ENCODE measurements around the gene FRG2. TPM values are rescaled to one million over a fixed set of nuclear protein-coding genes. Genes with fewer than 3 reads are reported as not detected.
"Not testable (repeated sequence)": the region's sequence is repeated elsewhere in the genome, so short reads cannot be mapped to it uniquely, and the experiment has no call there.

FRG2 gene
- polyA plus RNA-seq, 2 of the 4 experiments (the other 2 are of a cell fraction) = not detected

DNA sequence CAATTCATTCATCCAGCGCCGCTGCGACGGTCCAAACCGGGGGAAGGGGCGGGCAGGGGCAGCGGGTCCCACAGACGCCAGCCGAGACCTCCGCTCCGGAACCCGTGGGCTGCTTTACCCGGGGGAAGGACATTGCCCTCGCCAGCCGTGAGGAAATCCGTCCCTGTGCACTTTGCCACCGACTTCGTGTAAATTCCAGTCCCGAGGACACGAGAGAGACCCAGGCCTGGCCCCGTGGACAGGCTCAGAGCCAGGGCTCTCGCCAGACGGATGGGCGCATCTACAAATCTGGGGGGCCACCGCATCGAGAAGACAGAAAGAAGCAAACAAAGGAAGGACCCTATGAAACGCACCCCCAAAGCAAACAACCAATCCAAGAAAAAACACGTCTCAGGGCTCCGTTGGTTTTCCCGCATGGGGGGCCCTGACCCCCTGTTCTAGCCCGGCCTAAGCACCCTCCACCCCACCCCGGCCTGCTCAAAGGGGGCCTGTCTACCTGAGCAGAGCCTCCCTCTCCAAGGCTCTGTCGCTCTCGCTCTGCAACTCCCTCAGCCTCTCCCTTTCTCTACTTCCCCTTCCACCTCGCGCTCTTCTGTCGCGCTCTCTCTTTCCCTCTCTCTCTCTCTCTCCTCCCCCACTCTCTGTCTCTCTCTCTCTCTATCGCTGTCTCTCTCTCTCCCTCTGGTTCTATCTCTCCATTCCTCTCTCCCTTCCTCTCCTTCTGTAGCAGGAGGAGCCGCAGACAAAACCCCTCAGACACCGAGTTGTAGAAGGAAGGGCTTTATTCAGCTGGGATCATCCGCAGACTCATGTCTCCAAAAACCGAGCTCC, 11.3 kb downstream of the FRG2 start:
- CTCF ChIA-PET = no interaction called here
- no peak for FAIRE-seq
- Histone ChIP-seq H3K4me1 (no peaks in the 10 kb centered on the region), H3K4me3 (no peak overlapping the region), H3K27ac (no peak overlapping the region), H3K9me3 (no peaks in the 10 kb centered on the region), H3K4me2 (no peak overlapping the region)
- POLR2A ChIA-PET = no interaction called here
- TF ChIP-seq MAFK (IDR thresholded peaks at IDR 0.05; ENCODE audit: partially characterized antibody) = no peak
- TF ChIP-seq TP53 (CRISPR knock-in tag; IDR thresholded peaks at IDR 0.05) = no peak
- TF ChIP-seq CBX8 (IDR thresholded peaks at IDR 0.05) = no peak
- no peak for TF ChIP-seq MAZ (IDR thresholded peaks at IDR 0.05; ENCODE audit: borderline replicate concordance, low read depth, low read length)
- TF ChIP-seq HOXA7 (CRISPR knock-in tag; IDR thresholded peaks at IDR 0.05) = no peak
- no peak for TF ChIP-seq RAD21 (conservative IDR thresholded peaks at IDR 0.05 in 1 of 2, IDR thresholded peaks at IDR 0.05 in 1 of 2)
- no peak for TF ChIP-seq FOXS1 (CRISPR knock-in tag; IDR thresholded peaks at IDR 0.05)
- no peak for TF ChIP-seq RARB (CRISPR knock-in tag; IDR thresholded peaks at IDR 0.05)
- ATAC-seq = no peak
- WGBS (ENCODE audit: missing lambda C conversion rate) = 81% methylated on average over 21 of the region's 43 CpGs
- DNase-seq (ENCODE audit: low read depth in 1 of 2, low spot score in 1 of 2) = no peak

DNA sequence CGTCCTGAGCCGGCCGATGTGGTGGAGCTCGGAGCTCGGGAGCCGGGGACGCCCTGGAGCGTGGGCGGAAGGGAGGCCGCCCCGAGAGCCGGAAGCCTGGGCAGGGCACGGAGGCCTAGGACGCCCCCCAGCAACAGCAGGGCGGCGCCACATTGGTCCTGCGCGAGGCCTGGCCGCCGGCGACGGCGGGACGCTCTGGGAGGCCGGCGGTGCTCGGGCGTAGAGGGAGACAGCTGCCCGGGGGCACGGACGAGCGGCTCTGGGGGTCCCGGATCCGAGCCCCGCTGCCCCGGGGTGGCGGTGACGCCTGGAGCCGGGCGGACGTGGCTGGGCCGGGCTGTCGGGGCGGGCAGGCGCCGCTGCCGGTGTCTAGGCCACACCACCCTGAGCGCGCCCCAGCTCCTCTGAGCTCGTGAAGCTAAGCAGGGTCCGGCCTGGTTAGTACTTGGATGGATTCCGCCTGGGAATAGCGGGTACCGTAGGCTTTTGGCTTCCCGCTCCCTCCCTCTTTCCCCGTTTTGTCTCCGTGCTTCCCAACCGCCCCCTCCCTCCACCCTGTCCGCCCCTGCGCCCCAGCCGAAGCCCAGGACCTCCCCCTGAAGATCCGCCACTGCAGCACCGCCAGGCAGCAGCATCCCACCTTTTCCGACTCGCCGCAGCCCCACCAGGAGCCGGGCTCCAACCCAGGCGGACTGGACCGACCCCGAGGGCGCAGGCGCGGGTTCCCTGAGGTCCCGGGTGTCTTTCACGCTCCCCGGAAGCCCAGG, 12.1 kb downstream of the FRG2 start:
- TF ChIP-seq TFCP2L1 (CRISPR knock-in tag; IDR thresholded peaks at IDR 0.05) (no peak), KDM1A (IDR thresholded peaks at IDR 0.05; ENCODE audit: low read depth) (no peak), CHD2 (IDR thresholded peaks at IDR 0.05; ENCODE audit: low read length, partially characterized antibody) (no peak)
- H3K9me3 ChIP-seq = no peaks in the 10 kb centered on the region
- 60% methylated on average over 36 of the region's 76 CpGs for WGBS (ENCODE audit: missing lambda C conversion rate)
- POLR2A ChIA-PET = no interaction called here
- peak overlapping the region; percentile 36 for H3K4me2 ChIP-seq
- H3K4me1 ChIP-seq = no peaks in the 10 kb centered on the region
- H3K4me3 ChIP-seq = peak overlapping the region; percentile 18; the same call in 1 of the 3 replicates
- peak; percentile 72 to 78; a peak in 5 of 6 replicates for ATAC-seq
- no peak for FAIRE-seq
- H3K27ac ChIP-seq = peak overlapping the region; percentile 48 to 81; a peak in 4 of 6 replicates
- no peak for DNase-seq (ENCODE audit: low read depth in 1 of 2, low spot score in 1 of 2)
- CTCF ChIA-PET = interaction anchor here (1.7 kb wide), 1 partner anchor 41 kb away, joined by 3 read pairs; no protein-coding TSS in a partner anchor

DNA sequence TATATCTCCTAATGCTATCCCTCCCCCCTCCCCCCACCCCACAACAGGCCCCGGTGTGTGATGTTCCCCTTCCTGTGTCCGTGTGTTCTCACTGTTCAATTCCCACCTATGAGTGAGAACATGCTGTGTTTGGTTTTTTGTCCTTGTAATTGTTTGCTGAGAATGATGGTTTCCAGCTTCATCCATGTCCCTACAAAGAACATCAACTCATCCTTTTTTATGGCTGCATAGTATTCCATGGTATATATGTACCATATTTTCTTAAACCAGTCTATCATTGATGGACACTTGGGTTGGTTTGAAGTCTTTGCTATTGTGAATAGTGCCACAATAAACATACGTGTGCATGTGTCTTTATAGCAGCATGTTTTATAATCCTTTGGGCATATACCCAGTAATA, 37.1 kb downstream of the FRG2 start:
- H3K4me1 ChIP-seq; FAIRE-seq; DNase-seq (ENCODE audit: low read depth in 1 of 2, low spot score in 1 of 2); H3K4me3 ChIP-seq; ATAC-seq; H3K4me2 ChIP-seq; POLR2A ChIA-PET; H3K9me3 ChIP-seq; CTCF ChIA-PET; H3K27ac ChIP-seq: not testable (repeated sequence)
- 34% methylated on average over 2 of the region's 3 CpGs for WGBS (ENCODE audit: missing lambda C conversion rate)

DNA sequence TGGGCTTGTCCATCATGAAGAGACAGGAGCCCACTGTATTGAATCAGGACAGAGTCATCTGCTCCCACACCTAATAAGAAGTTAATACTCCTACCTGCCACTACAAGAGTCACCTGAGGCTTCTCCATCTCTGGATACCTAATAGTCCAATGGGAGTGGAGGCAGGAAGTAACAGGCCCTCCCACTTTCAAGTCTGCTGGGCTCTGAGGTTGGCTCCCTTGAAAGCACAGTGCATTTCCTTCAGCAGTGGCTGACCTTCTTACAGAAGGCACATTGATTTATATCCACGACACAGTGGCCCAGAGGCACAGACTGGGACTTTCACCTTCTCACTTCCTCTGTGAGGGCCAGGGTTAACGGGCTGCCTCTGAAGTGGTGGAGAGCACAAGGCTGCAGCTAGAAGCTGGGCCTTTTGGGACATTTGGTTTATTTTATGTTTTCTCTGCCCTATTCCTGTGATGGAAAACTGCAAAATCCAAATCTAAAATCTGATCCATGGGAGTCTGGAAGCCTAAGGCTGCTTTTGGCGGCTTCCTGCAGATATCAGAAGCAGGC, 38.1 kb downstream of the FRG2 start:
- ChIA-PET CTCF (no interaction called here), POLR2A (no interaction called here)
- no peaks in the 10 kb centered on the region for H3K9me3 ChIP-seq
- no peaks in the 10 kb centered on the region for H3K4me1 ChIP-seq
- H3K4me3 ChIP-seq = no peak overlapping the region
- FAIRE-seq (no peak), DNase-seq (ENCODE audit: low read depth in 1 of 2, low spot score in 1 of 2) (no peak), ATAC-seq (no peak)
- 24% methylated on average over 3 of the region's 3 CpGs for WGBS (ENCODE audit: missing lambda C conversion rate)
- no peak overlapping the region for H3K27ac ChIP-seq
- H3K4me2 ChIP-seq = no peak overlapping the region
- TF ChIP-seq RARB (CRISPR knock-in tag; IDR thresholded peaks at IDR 0.05) (no peak), CEBPB (IDR thresholded peaks at IDR 0.05) (no peak), TP53 (CRISPR knock-in tag; IDR thresholded peaks at IDR 0.05) (no peak), RFX5 (IDR thresholded peaks at IDR 0.05) (no peak), SMC3 (IDR thresholded peaks at IDR 0.05) (no peak), RNF2 (IDR thresholded peaks at IDR 0.05; ENCODE audit: borderline replicate concordance, low read depth) (no peak), ZNF302 (CRISPR knock-in tag; IDR thresholded peaks at IDR 0.05) (no peak), HOXB5 (CRISPR knock-in tag; IDR thresholded peaks at IDR 0.05) (no peak), NPAS2 (CRISPR knock-in tag; IDR thresholded peaks at IDR 0.05; ENCODE audit: borderline replicate concordance) (no peak), ESRRA (IDR thresholded peaks at IDR 0.05; ENCODE audit: borderline replicate concordance, low read length) (no peak), CHD4 (IDR thresholded peaks at IDR 0.05; ENCODE audit: borderline replicate concordance) (no peak), POLR2A (IDR thresholded peaks at IDR 0.05; ENCODE audit: low read length) (no peak)
- TF ChIP-seq, protein P1, sequence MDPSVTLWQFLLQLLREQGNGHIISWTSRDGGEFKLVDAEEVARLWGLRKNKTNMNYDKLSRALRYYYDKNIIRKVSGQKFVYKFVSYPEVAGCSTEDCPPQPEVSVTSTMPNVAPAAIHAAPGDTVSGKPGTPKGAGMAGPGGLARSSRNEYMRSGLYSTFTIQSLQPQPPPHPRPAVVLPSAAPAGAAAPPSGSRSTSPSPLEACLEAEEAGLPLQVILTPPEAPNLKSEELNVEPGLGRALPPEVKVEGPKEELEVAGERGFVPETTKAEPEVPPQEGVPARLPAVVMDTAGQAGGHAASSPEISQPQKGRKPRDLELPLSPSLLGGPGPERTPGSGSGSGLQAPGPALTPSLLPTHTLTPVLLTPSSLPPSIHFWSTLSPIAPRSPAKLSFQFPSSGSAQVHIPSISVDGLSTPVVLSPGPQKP (IDR thresholded peaks at IDR 0.05; ENCODE audit: low read depth, low read length) = no peak
- TF ChIP-seq, protein P2, sequence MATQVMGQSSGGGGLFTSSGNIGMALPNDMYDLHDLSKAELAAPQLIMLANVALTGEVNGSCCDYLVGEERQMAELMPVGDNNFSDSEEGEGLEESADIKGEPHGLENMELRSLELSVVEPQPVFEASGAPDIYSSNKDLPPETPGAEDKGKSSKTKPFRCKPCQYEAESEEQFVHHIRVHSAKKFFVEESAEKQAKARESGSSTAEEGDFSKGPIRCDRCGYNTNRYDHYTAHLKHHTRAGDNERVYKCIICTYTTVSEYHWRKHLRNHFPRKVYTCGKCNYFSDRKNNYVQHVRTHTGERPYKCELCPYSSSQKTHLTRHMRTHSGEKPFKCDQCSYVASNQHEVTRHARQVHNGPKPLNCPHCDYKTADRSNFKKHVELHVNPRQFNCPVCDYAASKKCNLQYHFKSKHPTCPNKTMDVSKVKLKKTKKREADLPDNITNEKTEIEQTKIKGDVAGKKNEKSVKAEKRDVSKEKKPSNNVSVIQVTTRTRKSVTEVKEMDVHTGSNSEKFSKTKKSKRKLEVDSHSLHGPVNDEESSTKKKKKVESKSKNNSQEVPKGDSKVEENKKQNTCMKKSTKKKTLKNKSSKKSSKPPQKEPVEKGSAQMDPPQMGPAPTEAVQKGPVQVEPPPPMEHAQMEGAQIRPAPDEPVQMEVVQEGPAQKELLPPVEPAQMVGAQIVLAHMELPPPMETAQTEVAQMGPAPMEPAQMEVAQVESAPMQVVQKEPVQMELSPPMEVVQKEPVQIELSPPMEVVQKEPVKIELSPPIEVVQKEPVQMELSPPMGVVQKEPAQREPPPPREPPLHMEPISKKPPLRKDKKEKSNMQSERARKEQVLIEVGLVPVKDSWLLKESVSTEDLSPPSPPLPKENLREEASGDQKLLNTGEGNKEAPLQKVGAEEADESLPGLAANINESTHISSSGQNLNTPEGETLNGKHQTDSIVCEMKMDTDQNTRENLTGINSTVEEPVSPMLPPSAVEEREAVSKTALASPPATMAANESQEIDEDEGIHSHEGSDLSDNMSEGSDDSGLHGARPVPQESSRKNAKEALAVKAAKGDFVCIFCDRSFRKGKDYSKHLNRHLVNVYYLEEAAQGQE (IDR thresholded peaks at IDR 0.05) = no peak
- TF ChIP-seq, protein P3, sequence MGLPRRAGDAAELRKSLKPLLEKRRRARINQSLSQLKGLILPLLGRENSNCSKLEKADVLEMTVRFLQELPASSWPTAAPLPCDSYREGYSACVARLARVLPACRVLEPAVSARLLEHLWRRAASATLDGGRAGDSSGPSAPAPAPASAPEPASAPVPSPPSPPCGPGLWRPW (IDR thresholded peaks at IDR 0.05) = no peak

All from A549 (cell line).